ENCODE measurements around the gene PCDHA6.
"Not testable (repeated sequence)": the region's sequence is repeated elsewhere in the genome, so short reads cannot be mapped to it uniquely, and the experiment has no call there.

The PCDHA6 gene

GRCh38 chr5:140827704-140828361, at the start of gene PCDHA6:
Gene PCDHA6, plus strand, starts transcription at chr5:140827960. Its CDS starts 132 bp downstream, at chr5:140828092.
- no peak for DNase-seq

GRCh38 chr5:140780512-140780911, 47.2 kb upstream of the PCDHA6 start:
- no peak for DNase-seq

GRCh38 chr5:140785905-140786686, 41.7 kb upstream of the PCDHA6 start, which contains the start of gene PCDHA1:
Gene PCDHA1, plus strand, starts transcription at chr5:140786140.
- DNase-seq: no peak

- DNase-seq: not testable (repeated sequence)
Measured at GRCh38 chr5:140787422-140787821, 40.3 kb upstream of the PCDHA6 start.

DNA sequence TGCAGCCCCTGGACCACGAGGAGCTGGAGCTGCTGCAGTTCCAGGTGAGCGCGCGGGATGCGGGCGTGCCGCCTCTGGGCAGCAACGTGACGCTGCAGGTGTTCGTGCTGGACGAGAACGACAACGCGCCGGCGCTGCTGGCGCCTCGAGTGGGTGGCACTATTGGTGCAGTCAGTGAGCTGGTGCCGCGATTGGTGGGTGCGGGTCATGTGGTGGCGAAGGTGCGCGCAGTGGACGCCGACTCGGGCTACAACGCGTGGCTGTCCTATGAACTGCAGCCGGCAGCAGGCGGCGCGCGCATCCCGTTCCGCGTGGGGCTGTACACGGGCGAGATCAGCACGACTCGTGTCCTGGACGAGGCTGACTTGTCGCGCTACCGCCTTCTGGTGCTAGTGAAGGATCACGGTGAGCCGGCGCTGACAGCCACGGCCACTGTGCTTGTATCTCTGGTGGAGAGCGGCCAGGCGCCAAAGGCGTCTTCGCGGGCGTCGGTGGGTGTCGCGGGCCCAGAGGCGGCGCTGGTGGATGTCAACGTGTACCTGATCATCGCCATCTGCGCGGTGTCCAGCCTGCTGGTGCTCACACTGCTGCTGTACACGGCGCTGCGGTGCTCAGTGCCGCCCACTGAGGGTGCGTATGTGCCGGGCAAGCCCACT, 39.8 kb upstream of the PCDHA6 start:
- DNase-seq: not testable (repeated sequence)

- DNase-seq: no peak
Measured at GRCh38 chr5:140791089-140791488, 36.7 kb upstream of the PCDHA6 start.

DNA sequence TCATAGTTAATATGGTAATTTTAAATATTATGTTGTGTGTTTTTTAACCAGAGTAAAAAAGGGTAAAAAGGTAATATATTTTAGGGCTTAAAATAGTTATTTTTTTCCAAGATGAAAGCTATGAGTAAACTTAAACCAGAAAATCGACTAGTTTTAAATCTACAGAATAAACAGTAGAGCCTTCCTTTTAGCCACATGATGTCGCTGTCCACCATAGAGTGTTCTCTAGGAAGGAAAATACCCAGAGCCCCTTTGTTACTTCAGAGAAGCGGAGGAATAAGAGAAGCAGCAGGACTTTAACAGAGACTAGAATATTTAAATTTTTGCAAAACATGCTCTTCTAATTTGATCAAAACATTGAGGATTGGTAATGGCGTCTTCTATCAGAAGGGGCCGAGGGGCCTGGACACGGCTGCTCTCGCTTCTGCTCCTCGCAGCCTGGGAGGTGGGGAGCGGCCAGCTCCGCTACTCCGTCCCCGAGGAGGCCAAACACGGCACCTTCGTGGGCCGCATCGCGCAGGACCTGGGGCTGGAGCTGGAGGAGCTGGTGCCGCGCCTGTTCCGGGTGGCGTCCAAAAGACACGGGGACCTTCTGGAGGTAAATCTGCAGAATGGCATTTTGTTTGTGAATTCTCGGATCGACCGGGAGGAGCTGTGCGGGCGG, 33.0 kb upstream of the PCDHA6 start, which contains the start of gene PCDHA2:
TSS of gene PCDHA2 (plus strand) at position 258 of the 664 bp plus-strand sequence.
- no peak for DNase-seq

GRCh38 chr5:140795259-140795641, 32.5 kb upstream of the PCDHA6 start:
- no peak for DNase-seq

GRCh38 chr5:140796072-140796717, 31.6 kb upstream of the PCDHA6 start:
- DNase-seq: not testable (repeated sequence)

DNA sequence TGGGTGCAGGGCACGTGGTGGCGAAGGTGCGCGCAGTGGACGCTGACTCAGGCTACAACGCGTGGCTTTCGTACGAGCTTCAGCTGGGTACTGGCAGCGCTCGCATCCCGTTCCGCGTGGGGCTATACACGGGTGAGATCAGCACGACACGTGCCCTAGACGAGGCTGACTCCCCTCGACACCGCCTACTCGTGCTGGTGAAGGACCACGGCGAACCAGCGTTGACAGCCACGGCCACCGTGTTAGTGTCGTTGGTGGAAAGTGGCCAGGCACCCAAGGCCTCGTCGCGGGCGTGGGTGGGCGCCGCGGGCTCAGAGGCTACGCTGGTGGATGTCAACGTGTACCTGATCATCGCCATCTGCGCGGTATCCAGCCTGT, 31.1 kb upstream of the PCDHA6 start:
- no peak for DNase-seq

- DNase-seq: no peak
Measured at GRCh38 chr5:140800816-140801493, 26.8 kb upstream of the PCDHA6 start, which contains the start of gene PCDHA3. Gene PCDHA3, plus strand, starts transcription at chr5:140801057.

DNA sequence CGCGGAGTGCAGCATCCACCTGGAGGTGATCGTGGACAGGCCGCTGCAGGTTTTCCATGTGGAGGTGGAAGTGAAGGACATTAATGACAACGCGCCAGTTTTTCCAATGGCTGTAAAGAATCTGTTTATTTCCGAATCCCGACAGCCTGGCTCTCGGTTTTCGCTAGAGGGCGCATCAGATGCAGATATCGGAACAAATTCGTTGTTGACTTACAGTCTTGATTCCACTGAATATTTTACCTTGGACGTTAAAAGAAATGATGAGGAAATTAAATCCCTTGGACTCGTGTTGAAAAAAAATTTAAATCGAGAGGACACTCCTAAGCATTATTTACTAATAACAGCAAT, 26.3 kb upstream of the PCDHA6 start:
- DNase-seq: no peak

- not testable (repeated sequence) for DNase-seq
Measured at GRCh38 chr5:140802381-140802780, 25.4 kb upstream of the PCDHA6 start.

GRCh38 chr5:140802781-140803271, 24.9 kb upstream of the PCDHA6 start:
- no peak for DNase-seq

DNA sequence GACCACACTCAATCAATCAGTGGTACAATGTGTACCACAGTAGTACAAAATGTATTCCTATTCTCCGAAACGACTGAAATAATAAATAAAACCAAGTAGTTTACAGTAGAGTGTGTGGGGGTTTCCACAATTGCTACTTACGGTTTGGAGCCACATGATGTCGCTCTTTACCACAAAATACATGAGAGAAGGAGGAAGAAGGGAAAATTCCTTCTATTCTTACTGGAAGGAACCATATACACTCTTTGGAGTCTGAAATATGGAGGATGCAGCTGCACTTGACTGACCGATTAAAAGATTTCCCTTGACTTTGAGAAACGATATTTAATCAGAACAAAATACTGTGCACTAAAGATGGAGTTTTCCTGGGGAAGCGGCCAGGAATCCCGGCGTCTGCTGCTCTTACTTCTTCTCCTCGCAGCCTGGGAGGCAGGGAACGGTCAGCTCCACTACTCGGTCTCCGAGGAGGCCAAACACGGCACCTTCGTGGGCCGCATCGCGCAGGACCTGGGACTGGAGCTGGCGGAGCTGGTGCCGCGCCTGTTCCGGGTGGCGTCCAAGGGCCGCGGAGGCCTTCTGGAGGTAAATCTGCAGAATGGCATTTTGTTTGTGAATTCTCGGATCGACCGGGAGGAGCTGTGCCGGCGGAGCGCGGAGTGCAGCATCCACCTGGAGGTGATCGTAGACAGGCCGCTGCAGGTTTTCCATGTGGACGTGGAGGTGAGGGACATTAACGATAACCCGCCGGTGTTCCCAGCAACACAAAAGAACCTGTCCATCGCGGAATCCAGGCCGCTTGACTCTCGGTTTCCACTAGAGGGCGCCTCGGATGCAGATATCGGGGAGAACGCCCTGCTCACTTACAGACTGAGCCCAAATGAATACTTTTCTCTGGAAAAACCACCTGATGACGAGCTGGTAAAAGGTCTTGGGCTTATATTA, 20.7 kb upstream of the PCDHA6 start, which contains the start of gene PCDHA4:
TSS of gene PCDHA4 (plus strand) at position 235 of the 942 bp plus-strand sequence.
- DNase-seq: no peak

DNA sequence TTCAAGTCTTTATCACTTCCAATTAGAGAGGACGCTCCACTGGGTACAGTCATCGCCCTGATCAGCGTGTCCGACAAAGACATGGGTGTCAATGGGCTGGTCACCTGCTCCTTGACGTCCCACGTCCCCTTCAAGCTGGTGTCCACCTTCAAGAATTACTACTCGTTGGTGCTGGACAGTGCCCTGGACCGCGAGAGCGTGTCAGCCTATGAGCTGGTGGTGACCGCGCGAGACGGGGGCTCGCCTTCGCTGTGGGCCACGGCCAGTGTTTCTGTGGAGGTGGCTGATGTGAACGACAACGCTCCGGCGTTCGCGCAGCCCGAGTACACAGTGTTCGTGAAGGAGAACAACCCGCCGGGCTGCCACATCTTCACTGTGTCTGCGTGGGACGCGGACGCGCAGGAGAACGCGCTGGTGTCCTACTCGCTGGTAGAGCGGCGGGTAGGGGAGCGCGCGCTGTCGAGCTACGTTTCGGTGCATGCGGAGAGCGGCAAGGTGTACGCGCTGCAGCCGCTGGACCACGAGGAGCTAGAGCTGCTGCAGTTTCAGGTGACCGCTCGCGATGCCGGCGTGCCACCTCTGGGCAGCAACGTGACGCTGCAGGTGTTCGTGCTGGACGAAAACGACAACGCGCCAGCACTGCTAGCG, 19.4 kb upstream of the PCDHA6 start:
- DNase-seq: not testable (repeated sequence)

DNA sequence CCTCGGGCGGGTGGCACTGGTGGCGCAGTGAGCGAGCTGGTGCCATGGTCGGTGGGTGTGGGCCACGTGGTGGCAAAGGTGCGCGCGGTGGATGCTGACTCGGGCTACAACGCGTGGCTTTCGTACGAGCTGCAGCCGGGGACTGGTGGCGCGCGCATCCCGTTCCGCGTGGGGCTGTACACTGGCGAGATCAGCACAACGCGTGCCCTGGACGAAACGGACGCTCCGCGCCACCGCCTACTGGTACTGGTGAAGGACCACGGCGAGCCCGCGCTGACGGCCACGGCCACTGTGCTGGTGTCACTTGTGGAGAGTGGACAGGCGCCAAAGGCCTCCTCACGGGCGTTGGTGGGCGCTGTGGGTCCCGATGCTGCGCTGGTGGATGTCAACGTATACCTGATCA, 18.9 kb upstream of the PCDHA6 start:
- no peak for DNase-seq

DNA sequence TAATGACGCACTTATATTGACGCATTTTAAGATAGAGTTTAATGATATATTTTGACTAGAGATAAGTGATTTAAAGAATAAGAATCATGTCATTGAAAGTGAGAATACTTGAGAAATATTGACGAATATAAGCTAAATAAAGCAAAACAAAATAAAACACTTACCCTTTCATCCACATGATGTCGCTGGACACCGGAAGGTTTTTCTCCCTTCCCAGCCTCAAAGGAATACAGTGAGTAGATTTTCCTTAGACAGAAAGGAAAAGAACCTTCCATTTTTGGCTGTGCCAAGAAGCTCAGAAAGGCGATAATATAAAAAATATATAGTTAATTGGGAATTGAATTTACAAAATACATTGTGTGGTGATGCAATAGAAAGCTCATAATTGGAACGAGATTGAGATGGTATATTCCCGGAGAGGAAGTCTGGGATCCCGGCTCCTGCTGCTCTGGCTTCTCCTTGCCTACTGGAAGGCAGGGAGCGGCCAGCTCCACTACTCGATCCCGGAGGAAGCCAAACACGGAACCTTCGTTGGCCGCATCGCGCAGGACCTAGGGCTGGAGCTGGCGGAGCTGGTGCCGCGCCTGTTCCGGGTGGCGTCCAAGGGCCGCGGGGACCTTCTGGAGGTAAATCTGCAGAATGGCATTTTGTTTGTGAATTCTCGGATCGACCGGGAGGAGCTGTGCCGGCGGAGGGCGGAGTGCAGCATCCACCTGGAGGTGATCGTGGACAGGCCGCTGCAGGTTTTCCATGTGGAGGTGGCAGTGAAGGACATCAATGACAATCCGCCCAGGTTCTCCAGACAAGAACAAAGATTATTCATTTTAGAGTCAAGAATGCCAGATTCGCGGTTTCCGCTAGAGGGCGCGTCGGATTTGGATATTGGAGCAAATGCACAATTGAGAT, 6.1 kb upstream of the PCDHA6 start, which contains the start of gene PCDHA5:
TSS of gene PCDHA5 (plus strand) at position 239 of the 906 bp plus-strand sequence.
- no peak for DNase-seq

GRCh38 chr5:140822281-140822629, 5.5 kb upstream of the PCDHA6 start:
- DNase-seq: no peak
